Liver (tissue), 3 donors: ENCODE data around the gene CDKN2AIPNL.

ENCODE experiments used
- CTCF ChIP-seq: fragments of 150-350 bp; IDR thresholded peaks from 2 replicates; pipeline ENCODE4 v1.5.1; 2017; ENCODE audit warnings: improper control_type of control experiment, low read depth, low read length; ENCODE audit not compliant: missing input control
- EGR1 ChIP-seq, 2 donors: IDR thresholded peaks; 2 replicates each; pipeline ENCODE4 v1.6.1; 2016 to 2018; ENCODE audit warnings: antibody characterized with exemption in 2 of 2, low read depth in 2 of 2
- JUND ChIP-seq, 2 donors: IDR thresholded peaks; 2 replicates each; pipeline ENCODE4 v1.6.1; 2016; ENCODE audit warnings: antibody characterized with exemption in 2 of 2
- MAX ChIP-seq: IDR thresholded peaks from 2 replicates; pipeline ENCODE4 v1.6.1; 2016; ENCODE audit warnings: antibody characterized with exemption
- RAD21 ChIP-seq, 2 donors: IDR thresholded peaks; 2 replicates each; pipeline ENCODE4 v1.6.1; 2016; ENCODE audit warnings: antibody characterized with exemption in 2 of 2, mild to moderate bottlenecking in 2 of 2
- RXRA ChIP-seq, 2 donors: IDR thresholded peaks; 2 replicates each; pipeline ENCODE4 v1.6.1; 2017 to 2018; ENCODE audit warnings: antibody characterized with exemption in 2 of 2, mild to moderate bottlenecking in 1 of 2
- SP1 ChIP-seq: IDR thresholded peaks from 2 replicates; pipeline ENCODE4 v1.6.1; 2018; ENCODE audit warnings: antibody characterized with exemption, mild to moderate bottlenecking
- donor health status: healthy.
- donor health status: healthy.

GRCh38 chr5:134457801-134458200 is 46.1 kb upstream of the CDKN2AIPNL start:
- TF ChIP-seq MAX = no peak
- TF ChIP-seq RAD21 (IDR thresholded peaks at IDR 0.05) = no peak
- no peak for TF ChIP-seq CTCF
- TF ChIP-seq EGR1 (IDR thresholded peaks at IDR 0.05; ENCODE audit: low read depth in 2 of 2) = no peak
- TF ChIP-seq JUND (IDR thresholded peaks at IDR 0.05) = no peak
- TF ChIP-seq SP1 = no peak
- no peak for TF ChIP-seq RXRA (IDR thresholded peaks at IDR 0.05)
